Activated CD4-positive, alpha-beta T cell treated with anti-CD3 and anti-CD28 coated beads, Interleukin-2, Interleukin-4, amounts not matched to agents 100 ng/mL and 50 ng/mL, durations not matched to agents 16 hours and 8 hours (primary cell): Measurements from ENCODE around the gene ARHGAP15.
"Not testable (repeated sequence)": the region's sequence is repeated elsewhere in the genome, so short reads cannot be mapped to it uniquely, and the experiment has no call there.

Source experiments
- DNase-seq: peaks from one replicate; pipeline ENCODE4 v3.0.0-alpha.2; 2020; ENCODE audit warnings: low spot score

ARHGAP15 gene

GRCh38 chr2:143128681-143129580, at the start of gene ARHGAP15:
TSS of gene ARHGAP15 (plus strand) at chr2:143129419.
- peak; percentile 89 for DNase-seq

- no peak for DNase-seq
Measured at GRCh38 chr2:143081616-143082015, 47.6 kb upstream of the ARHGAP15 start.

GRCh38 chr2:143083636-143084035, 45.6 kb upstream of the ARHGAP15 start:
- peak; percentile 48 for DNase-seq

GRCh38 chr2:143084462-143084861, 44.8 kb upstream of the ARHGAP15 start:
- DNase-seq, result no peak

- peak; percentile 64 for DNase-seq
Measured at GRCh38 chr2:143085125-143085784, 44.0 kb upstream of the ARHGAP15 start.

GRCh38 chr2:143087033-143087432, 42.2 kb upstream of the ARHGAP15 start:
- no peak for DNase-seq

- DNase-seq, result no peak
Measured at GRCh38 chr2:143088388-143088787, 40.8 kb upstream of the ARHGAP15 start.

GRCh38 chr2:143089520-143089919, 39.7 kb upstream of the ARHGAP15 start:
- DNase-seq, result not testable (repeated sequence)

- peak; percentile 74 for DNase-seq
Measured at GRCh38 chr2:143110758-143111428, 18.3 kb upstream of the ARHGAP15 start.

GRCh38 chr2:143117225-143117624, 12.0 kb upstream of the ARHGAP15 start:
- DNase-seq, result no peak

GRCh38 chr2:143121079-143121478, 8.1 kb upstream of the ARHGAP15 start:
- no peak for DNase-seq

- DNase-seq, result no peak
Measured at GRCh38 chr2:143121957-143122356, 7.3 kb upstream of the ARHGAP15 start.

GRCh38 chr2:143123911-143124310, 5.3 kb upstream of the ARHGAP15 start:
- DNase-seq, result no peak

GRCh38 chr2:143124445-143124844, 4.8 kb upstream of the ARHGAP15 start:
- no peak for DNase-seq

- no peak for DNase-seq
Measured at GRCh38 chr2:143125717-143126116, 3.5 kb upstream of the ARHGAP15 start.

- peak; percentile 62 for DNase-seq
Measured at GRCh38 chr2:143132355-143132754, 3.1 kb downstream of the ARHGAP15 start.

- DNase-seq, result no peak
Measured at GRCh38 chr2:143133783-143134182, 4.6 kb downstream of the ARHGAP15 start.

GRCh38 chr2:143138292-143138691, 9.1 kb downstream of the ARHGAP15 start:
- no peak for DNase-seq

GRCh38 chr2:143139835-143140393, 10.7 kb downstream of the ARHGAP15 start:
- DNase-seq, result no peak

GRCh38 chr2:143140864-143141661, 11.8 kb downstream of the ARHGAP15 start:
- DNase-seq, result peak; percentile 35

- no peak for DNase-seq
Measured at GRCh38 chr2:143142598-143142997, 13.4 kb downstream of the ARHGAP15 start.
